ENCODE results near the gene UBE2V1.
"Not testable (repeated sequence)": the region's sequence is repeated elsewhere in the genome, so short reads cannot be mapped to it uniquely, and the experiment has no call there.

UBE2V1 gene

DNA sequence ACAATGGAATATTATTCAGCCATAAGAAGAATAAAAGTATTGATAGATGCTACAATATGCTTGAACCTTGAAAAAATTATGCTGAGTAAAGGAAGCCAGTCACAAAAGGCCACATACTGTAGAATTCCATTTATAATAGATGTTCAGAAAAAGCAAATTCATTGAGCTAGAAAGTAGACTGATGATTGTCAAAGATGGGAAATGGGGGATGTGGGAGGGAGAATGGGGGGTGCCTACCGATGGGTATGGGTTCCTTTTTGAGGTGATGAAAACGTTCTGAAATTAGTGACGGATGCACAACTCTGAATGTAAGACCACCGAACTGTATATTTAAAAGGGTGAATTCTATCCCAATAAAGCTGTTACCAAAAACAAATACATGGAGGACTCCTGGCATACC is 18.4 kb downstream of the UBE2V1 start:
- no peak for DNase-seq (ENCODE audit: low read depth)

GRCh38 chr20:50093240-50093639 is 19.7 kb downstream of the UBE2V1 start:
- DNase-seq (ENCODE audit: low read depth): no peak

GRCh38 chr20:50092436-50092835 is 20.5 kb downstream of the UBE2V1 start:
- DNase-seq (ENCODE audit: low read depth): no peak

DNA sequence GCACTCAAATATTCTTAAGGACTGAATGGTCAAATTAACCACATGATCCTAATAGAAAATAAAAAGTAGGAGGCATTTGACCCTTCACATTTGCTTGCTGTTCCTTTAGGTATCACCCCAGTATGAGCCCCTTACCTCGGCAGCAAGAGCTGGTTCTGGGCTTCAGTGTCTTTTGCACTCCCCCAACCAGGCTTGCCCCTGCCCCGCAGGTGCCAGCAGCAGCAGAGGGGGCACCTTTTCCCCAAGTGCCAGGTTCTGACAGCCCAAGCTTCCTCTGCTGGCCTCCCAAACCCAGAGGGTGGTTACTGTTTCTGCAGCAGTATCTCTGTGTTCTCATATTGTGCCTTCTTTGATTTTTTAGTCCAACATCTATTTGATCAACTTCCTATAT is 23.2 kb downstream of the UBE2V1 start:
- DNase-seq (ENCODE audit: low read depth): no peak

DNA sequence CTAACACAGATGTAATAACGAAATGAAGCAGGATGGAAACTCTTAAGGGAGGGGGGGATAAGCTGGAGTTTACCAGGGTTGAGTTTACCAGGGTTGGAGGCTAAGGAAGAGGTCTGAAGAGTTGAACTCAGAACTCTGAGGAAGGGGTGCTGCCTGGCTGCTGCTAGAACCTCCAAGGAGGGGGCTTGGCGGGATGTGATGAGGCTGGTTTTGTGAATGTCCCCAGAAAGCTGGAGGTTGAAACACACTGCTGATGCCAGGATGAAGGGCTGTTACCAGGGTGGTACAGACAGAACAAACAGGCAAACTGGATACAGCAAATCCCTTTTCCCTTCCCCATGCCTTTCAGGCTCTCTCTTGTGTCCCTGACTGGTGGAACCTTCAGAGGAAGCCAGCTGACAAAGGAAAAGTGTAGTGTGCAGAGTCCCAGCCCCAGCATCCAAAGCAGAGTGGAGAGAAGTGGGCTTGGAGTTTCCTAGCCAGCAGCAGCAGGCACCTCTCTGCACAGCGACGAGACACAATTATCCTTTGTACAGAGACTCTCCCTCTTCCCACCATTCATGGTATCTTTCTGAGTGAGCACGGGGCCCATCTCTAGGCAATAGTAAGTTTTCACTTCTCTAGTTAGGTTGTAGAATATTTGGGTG is 23.7 kb downstream of the UBE2V1 start:
- no peak for DNase-seq (ENCODE audit: low read depth)

DNA sequence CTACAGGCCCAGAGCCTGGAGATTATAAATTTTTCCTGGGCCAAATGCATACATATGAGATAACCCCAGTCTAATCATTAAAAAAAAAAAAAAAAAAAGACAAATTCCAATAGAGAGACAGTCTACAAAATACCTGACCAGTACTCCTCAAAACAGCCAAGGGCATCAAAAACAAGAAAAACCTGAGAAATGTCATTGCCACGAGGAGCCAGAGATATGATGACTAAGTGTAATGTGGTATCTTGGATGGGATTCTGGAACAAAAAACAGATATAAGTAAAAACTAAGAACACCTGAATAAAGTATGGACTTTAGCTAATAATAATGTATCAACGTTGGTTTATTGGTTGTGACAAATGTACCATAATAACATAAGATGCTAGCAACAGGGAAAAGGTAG is 24.9 kb downstream of the UBE2V1 start:
- no peak for DNase-seq (ENCODE audit: low read depth)

DNA sequence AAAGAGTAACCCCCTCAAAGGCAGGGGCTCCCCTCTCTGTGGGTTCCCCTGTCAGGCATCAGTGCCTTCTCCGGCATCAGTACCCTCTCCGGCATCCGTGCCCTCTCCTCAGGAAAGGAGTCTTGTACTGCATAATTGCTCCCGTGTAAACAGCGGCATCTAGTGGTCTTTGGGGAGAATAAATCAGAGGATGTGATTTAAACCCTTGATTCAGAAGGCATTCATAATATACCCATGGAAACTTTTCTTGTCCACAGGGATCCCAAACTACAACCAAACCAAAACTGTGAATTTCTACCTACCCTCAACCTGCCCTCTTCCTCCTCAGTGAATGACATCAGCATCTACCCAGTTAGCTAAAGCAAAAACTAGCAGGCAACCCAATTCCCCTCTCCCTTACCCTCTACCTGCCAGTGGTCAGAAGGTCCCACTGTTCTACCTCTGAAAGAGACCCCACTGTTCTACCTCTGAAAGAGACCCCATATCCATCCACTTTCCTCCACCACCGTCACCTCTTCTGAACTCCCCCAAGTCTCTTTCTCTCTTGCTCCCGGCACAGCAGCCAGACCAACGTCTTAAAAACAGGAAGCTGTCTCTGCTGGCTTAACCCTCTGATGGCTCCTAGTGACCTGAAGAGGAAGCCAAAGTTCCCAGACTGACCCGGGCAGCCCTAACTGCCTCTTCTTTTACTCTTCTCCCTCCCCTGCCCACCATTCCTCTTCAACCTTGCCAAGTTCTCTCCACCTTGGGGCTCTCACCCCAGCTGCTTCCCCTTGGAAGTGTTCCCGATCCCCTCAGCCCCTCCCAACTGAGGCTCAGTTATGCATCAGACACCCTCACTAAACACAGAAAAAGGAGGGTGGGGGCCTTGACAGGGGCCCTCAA is 27.2 kb downstream of the UBE2V1 start:
- no peak for DNase-seq (ENCODE audit: low read depth)

DNA sequence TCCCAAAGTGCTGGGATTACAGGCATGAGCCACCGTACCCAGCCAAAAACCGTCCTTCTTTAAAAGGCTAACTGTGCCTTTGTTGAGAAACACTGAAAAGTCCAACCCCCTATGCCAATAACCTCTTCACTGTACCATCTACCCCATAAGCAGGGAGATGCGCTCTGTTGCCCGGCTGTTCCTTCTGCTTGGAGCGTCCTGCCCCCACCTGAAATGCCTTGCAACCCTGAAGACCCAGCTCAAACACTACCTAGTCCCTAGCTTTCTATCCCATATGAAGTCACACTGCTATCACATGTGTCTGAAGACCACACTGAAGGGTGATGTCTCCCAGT is 27.8 kb downstream of the UBE2V1 start:
- no peak for DNase-seq (ENCODE audit: low read depth)

DNA sequence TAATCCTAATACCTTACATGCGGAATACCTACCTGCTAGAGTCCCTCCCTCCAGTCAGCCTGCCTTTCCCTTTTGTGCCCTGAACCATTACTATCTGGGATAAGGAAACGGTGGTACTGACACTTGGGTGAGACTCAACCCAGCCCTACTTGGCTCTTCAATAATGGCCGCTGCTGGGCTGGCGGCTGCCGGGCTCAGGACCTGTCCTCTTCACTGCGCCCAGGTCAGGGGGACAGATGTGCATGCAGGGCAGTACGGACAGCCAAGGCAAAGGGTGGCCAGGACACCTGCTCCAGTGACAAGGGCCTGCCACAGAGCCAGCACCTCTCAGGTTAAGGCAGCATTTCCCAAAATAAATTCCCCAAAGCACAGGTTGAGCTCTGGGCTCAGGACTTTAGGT is 29.9 kb downstream of the UBE2V1 start:
- DNase-seq (ENCODE audit: low read depth): no peak

- not testable (repeated sequence) for DNase-seq (ENCODE audit: low read depth)
Observed at GRCh38 chr20:50082056-50082455, 30.9 kb downstream of the UBE2V1 start.

GRCh38 chr20:50077818-50078601 is 34.9 kb downstream of the UBE2V1 start:
- no peak for DNase-seq (ENCODE audit: low read depth)

DNA sequence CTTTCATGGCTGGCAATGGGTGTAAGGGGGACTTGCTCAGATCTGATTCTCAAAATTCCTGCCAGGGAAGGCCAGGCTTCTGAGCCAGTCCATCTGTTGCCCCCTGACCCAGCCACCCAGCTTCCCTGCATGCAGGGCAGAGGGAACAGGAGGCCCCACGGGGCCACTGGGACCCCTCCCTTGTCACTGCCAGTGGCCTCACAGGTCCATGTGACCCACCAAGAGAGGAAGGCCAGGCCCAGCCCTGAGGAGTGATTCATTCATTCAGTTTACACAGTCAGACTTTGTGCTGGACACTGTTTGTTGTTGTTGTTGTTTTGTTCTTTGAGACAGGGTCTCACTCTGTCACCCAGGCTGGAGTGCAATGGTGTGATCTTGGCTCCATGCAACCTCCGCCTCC is 39.5 kb downstream of the UBE2V1 start:
- no peak for DNase-seq (ENCODE audit: low read depth)

DNA sequence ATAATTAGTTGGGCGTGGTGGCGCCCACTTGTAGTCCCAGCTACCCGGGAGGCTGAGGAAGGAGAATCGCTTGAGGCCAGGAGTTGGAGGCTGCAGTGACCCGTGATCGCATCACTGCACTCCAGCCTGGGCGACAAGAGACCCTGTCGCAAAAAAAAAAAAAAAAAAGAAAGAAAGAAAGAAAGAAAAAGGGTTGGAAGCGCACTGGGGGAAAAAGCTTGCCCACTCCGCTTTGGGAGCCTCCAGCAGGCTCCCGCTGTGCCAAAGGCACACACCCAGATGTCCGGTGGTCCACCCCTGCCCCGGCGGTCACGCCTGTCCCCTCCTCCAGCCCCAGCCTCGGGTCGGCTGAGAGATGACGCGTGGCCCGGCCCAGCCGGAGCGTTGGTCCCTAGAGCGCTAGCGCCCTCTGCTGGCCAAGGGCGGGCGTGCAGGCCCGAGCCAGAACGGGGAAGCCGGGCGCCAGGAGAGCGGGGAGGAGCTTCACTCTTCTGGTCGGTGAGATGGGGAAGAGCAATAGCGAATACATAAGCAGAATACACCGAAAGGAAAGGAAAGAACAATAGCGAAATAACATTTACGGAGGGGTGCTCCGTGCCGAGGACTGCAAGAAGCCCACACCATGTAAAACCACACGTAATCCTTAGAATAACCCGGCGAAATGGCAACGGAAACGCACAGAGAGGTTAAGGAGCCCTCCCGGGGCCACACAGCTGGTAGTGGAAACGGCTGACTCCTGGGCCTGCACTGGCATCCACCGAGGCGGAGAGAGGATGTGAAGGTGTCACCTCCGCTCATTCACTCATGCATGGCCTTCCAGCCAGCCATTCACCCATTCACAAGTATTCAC is 41.7 kb downstream of the UBE2V1 start:
- peak; percentile 86 for DNase-seq (ENCODE audit: low read depth)

DNA sequence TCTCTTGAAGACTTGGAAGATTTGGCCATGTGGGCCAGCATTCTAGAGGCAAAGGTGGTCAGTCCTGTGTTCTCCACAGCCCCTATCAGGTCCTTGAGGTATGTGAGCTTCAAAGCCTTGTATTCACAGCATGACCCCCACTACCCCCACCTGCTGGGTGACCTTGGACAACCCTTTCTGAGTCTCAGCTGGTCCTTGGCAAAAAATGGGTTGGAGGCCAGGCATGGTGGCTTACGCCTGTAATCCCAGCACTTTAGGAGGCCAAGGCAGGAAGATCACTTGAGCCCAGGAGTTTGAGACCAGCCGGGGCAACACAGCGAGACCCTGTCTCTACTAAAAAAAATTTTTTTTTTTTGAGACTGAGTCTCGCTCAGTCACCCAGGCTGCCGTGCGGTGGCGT is 42.6 kb downstream of the UBE2V1 start:
- no peak for DNase-seq (ENCODE audit: low read depth)

DNA sequence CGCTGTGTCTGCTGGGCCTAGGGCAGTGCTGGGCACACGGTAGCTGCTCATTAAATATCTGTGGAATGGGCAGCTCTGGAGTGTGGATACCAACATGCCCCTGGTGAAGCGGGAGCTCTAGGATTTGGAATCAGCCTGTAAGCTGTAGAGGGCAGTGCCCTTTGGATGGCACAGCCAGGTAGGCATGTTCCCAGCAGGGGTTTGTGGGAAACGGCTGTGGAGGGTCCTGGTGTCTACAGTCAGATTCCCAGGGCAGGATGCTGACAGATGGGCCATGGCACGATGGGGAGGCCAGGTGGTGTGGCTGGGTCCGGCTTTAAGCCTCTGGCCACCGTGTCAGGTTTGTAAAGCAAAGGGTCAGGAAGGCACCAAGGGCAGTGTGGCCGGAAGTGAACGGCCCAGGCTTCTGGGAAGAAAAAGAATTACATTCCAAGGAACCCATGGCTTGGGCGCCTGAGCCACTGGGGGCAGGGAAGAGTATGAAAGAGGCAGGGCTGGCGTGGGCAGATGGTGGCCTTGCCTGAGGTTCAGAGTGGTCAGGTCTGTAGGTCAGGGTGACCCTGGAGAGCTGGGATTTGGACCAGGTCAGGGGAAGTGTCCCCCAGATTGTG is 44.8 kb downstream of the UBE2V1 start:
- no peak for DNase-seq (ENCODE audit: low read depth)

- no peak for DNase-seq (ENCODE audit: low read depth)
Observed at GRCh38 chr20:50067461-50067860, 45.5 kb downstream of the UBE2V1 start.

- no peak for DNase-seq (ENCODE audit: low read depth)
Observed at GRCh38 chr20:50067018-50067417, 45.9 kb downstream of the UBE2V1 start.

GRCh38 chr20:50066161-50066834 is 46.7 kb downstream of the UBE2V1 start:
- DNase-seq (ENCODE audit: low read depth): no peak

DNA sequence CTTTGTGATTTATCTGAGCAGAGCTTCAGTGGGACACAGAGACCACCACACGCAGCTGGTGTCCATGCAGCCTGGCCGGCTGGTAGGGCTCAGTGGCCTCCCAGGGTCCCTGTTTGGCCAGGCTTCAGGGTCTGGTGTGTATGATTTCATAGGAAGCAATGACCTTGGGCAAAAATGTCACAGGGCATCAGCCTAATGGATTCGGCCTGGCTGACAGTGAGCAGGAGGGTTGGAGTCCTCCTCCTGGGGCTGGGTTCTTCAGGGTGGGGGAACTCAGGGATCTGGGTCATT is 47.7 kb downstream of the UBE2V1 start:
- DNase-seq (ENCODE audit: low read depth): no peak

GRCh38 chr20:50063763-50064162 is 49.2 kb downstream of the UBE2V1 start:
- DNase-seq (ENCODE audit: low read depth): not testable (repeated sequence)
